Fibroblast of skin of back (primary cell): ENCODE data around the gene SP9.
A peak's percentile ranks its signal among the peaks of the same experiment; 100 is the strongest.
"Not testable (repeated sequence)": the region's sequence is repeated elsewhere in the genome, so short reads cannot be mapped to it uniquely, and the experiment has no call there.

ENCODE experiments used
- DNase-seq: peaks from one replicate; pipeline ENCODE4 v3.0.0-alpha.2; 2013

SP9 gene

GRCh38 chr2:174344716-174345461 lies 10.1 kb downstream of the SP9 start:
- DNase-seq = peak; percentile 62

GRCh38 chr2:174350018-174350417 lies 15.3 kb downstream of the SP9 start:
- no peak for DNase-seq

- DNase-seq = no peak
Measured at GRCh38 chr2:174350593-174351181, 15.9 kb downstream of the SP9 start.

- no peak for DNase-seq
Measured at GRCh38 chr2:174353004-174353403, 18.2 kb downstream of the SP9 start.

- DNase-seq = no peak
Measured at GRCh38 chr2:174356347-174356746, 21.6 kb downstream of the SP9 start.

GRCh38 chr2:174359663-174360062 lies 24.9 kb downstream of the SP9 start:
- DNase-seq = not testable (repeated sequence)

GRCh38 chr2:174362949-174363348 lies 28.2 kb downstream of the SP9 start:
- DNase-seq = no peak

- DNase-seq = not testable (repeated sequence)
Measured at GRCh38 chr2:174363492-174364225, 28.9 kb downstream of the SP9 start.

- no peak for DNase-seq
Measured at GRCh38 chr2:174364628-174365027, 29.9 kb downstream of the SP9 start.

- peak; percentile 41 for DNase-seq
Measured at GRCh38 chr2:174365571-174365970, 30.8 kb downstream of the SP9 start.

GRCh38 chr2:174368691-174369090 lies 33.9 kb downstream of the SP9 start:
- DNase-seq = no peak

- no peak for DNase-seq
Measured at GRCh38 chr2:174376967-174377366, 42.2 kb downstream of the SP9 start.

- no peak for DNase-seq
Measured at GRCh38 chr2:174383796-174384195, 49.0 kb downstream of the SP9 start.

- no peak for DNase-seq
Measured at GRCh38 chr2:174385201-174385600, 50.4 kb downstream of the SP9 start.
